Fibroblast of skin of left quadriceps (primary cell): Measurements from ENCODE around the gene LMTK3.
A peak's percentile ranks its signal among the peaks of the same experiment; 100 is the strongest.
"Not testable (repeated sequence)": the region's sequence is repeated elsewhere in the genome, so short reads cannot be mapped to it uniquely, and the experiment has no call there.

Experiments
- DNase-seq, 2 experiments: peaks; one replicate each; pipeline ENCODE4 v3.0.0-alpha.2; 2013; ENCODE audit warnings: low read depth in 2 of 2

Gene LMTK3

DNA sequence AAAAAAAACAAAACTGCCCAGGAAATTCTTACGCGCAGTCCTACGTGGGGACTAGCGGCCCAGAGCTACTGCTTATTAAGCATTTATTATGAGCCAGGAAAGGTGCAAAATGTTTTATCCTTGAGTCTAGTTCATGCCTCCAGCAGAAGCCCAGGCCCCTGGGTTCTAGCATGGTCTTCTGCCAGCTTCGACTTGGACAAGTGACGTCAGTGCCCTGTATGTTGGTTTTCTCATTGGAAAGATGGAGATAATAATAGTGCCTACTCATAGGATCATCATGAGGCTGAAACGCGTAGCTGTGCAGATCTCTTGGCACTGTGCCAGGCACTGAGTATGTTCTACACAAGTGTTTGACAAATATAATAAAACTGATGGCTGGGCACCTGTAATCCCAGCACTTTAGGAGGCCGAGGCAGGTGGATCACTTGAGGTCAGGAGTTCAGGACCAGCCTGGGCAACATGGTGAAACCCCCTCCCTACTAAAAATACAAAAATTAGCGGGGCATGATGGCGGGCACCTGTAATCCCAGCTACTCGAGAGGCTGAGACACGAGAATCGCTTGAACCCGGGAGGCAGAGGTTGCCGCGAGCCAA, 28.0 kb upstream of the LMTK3 start:
- no peak for DNase-seq

DNA sequence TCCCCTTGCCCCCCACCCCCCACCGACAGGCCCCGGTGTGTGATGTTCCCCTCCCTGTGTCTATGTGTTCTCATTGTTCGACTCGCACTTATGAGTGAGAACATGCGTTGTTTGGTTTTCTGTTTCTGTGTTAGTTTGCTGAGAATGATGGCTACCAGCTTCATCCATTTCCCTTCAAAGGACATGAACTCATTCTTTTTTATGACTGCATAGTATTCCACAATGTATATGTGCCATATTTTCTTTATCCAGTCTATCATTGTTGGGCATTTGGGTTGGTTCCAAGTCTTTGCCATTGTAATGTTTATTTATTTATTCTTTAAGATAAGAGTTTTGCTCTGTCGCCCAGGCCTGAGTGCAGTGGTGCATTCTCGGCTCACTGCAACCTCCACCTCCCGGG, 26.4 kb upstream of the LMTK3 start:
- not testable (repeated sequence) for DNase-seq

GRCh38 chr19:48537541-48537940, 25.9 kb upstream of the LMTK3 start:
- no peak for DNase-seq

GRCh38 chr19:48533770-48534169, 22.1 kb upstream of the LMTK3 start:
- DNase-seq: no peak

DNA sequence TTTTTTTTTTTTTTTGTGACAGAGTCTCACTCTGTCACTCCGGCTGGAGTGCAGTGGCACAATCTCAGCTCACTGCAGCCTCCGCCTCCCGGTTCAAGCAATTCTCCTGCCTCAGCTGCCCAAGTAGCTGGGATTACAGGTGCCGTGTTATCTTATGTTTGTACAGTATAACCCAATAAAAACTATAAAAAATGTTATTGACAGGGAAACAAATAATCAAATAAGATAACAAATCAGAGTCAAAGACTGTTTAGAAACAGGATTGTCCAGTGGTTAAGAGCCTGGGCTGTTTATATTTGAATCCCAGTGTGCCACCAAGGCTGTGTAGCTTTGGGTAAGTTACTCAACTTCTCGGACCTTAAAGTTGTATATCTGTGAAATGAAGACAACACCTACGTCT, 19.1 kb upstream of the LMTK3 start:
- no peak for DNase-seq

GRCh38 chr19:48530066-48530720, 18.6 kb upstream of the LMTK3 start:
- DNase-seq: no peak

GRCh38 chr19:48529156-48529555, 17.5 kb upstream of the LMTK3 start:
- DNase-seq: no peak

- no peak for DNase-seq
Measured at GRCh38 chr19:48524732-48525131, 13.1 kb upstream of the LMTK3 start.

GRCh38 chr19:48524221-48524620, 12.6 kb upstream of the LMTK3 start:
- no peak for DNase-seq

GRCh38 chr19:48520134-48520533, 8.5 kb upstream of the LMTK3 start:
- DNase-seq: no peak

- DNase-seq: not testable (repeated sequence)
Measured at GRCh38 chr19:48519426-48519825, 7.8 kb upstream of the LMTK3 start.

GRCh38 chr19:48518207-48518606, 6.6 kb upstream of the LMTK3 start:
- no peak for DNase-seq

DNA sequence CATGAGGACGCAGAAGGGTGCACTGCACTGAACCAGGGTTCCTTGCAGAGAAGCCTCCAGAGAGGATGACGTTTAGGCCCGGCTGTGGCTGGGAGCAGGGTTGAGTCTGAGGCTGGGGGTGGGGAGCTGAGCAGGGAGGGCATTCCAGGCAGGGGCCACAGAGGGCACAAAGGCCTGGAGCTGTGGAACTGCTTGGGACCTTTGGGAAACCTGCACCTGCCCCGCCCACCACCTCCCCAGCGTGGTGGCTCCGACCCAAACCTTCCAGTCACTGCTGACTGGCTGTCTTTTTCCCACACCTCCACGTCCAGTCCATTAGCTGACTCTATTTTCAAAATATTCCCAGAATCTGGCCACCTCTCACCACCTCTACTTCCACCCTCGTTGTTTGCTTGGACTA, 4.9 kb upstream of the LMTK3 start:
- no peak for DNase-seq

- DNase-seq: no peak
Measured at GRCh38 chr19:48514123-48514458, 2.5 kb upstream of the LMTK3 start.

GRCh38 chr19:48513289-48514122, 1.9 kb upstream of the LMTK3 start:
- DNase-seq: peak in 1 of 2 experiments; percentile 20

- DNase-seq: no peak
Measured at GRCh38 chr19:48512504-48513288, 1.1 kb upstream of the LMTK3 start.

- DNase-seq: no peak
Measured at GRCh38 chr19:48511321-48511731, 309 bp downstream of the LMTK3 start.

- DNase-seq: no peak
Measured at GRCh38 chr19:48510421-48511268, 990 bp downstream of the LMTK3 start.

GRCh38 chr19:48509467-48510194, 2.0 kb downstream of the LMTK3 start:
- no peak for DNase-seq

GRCh38 chr19:48508729-48509411, 2.8 kb downstream of the LMTK3 start:
- no peak for DNase-seq
